IMR-90 (cell line): ENCODE data around the gene NPAS3. TPM values are rescaled to one million over a fixed set of nuclear protein-coding genes. Genes with fewer than 3 reads are reported as not detected.

Experiments used
- ATAC-seq: fragments of 200-7000 bp; cut with Tn5 transposase; 2 replicates; pipeline ENCODE4 v1.9.1; 2020; ENCODE audit warnings: low read depth, mild to moderate bottlenecking, moderate library complexity
- BruUV-seq: library from RNA; stranded (reverse); fragments of 400-500 nt; replicated peaks from 2 replicates; lab custom pipeline; 2021; lab: Mats Ljungman, UMichigan
- CTCF ChIA-PET: fragments of 300-600 bp; formaldehyde crosslinking; extraction: SDS; loops from one replicate; lab custom pipeline; 2021; ENCODE audit warnings: antibody characterized with exemption; lab: Yijun Ruan, JAX
- POLR2A ChIA-PET: fragments of 300-600 bp; sonication (Branson Sonifier 250); formaldehyde crosslinking; loops from one replicate; lab custom pipeline; 2022; ENCODE audit warnings: antibody characterized with exemption; ENCODE audit not compliant: unreplicated experiment; lab: Charles Lee
- DNase-seq: peaks from one replicate; pipeline ENCODE4 v3.0.0; 2013
- H2AFZ ChIP-seq: replicated peaks from 2 replicates; pipeline ENCODE3; 2013; ENCODE audit warnings: low read length, mild to moderate bottlenecking; ENCODE audit not compliant: poor library complexity
- H2AK5ac ChIP-seq: 2 replicates; pipeline ENCODE4 v1.6.1; 2013; ENCODE audit warnings: low read depth, low read length, inconsistent platforms
- H2AK9ac ChIP-seq: replicated peaks from 2 replicates; pipeline ENCODE3; 2013; ENCODE audit warnings: mild to moderate bottlenecking, low read depth, low read length, moderate library complexity; ENCODE audit not compliant: poor library complexity
- H2BK120ac ChIP-seq: 2 replicates; pipeline ENCODE4 v1.6.1; 2013; ENCODE audit warnings: low read depth, low read length, inconsistent platforms
- H2BK15ac ChIP-seq: 3 replicates; pipeline ENCODE4 v1.6.1; 2013; ENCODE audit warnings: low read depth, low read length, inconsistent platforms
- H2BK20ac ChIP-seq: 2 replicates; pipeline ENCODE4 v1.6.1; 2013; ENCODE audit warnings: low read depth, mild to moderate bottlenecking, inconsistent platforms, low read length, moderate library complexity
- H2BK5ac ChIP-seq: 2 replicates; pipeline ENCODE4 v1.6.1; 2013; ENCODE audit warnings: mild to moderate bottlenecking, low read depth, low read length, inconsistent platforms; ENCODE audit not compliant: poor library complexity, severe bottlenecking
- H3K14ac ChIP-seq: replicated peaks from 2 replicates; pipeline ENCODE4 v1.6.1; 2013; ENCODE audit warnings: low read depth, low read length, inconsistent platforms
- H3K18ac ChIP-seq: 2 replicates; pipeline ENCODE4 v1.6.1; 2013; ENCODE audit warnings: low read depth, low read length, control low read depth
- H3K23ac ChIP-seq: 2 replicates; pipeline ENCODE4 v1.6.1; 2013; ENCODE audit warnings: low read depth, low read length, inconsistent platforms
- H3K27ac ChIP-seq: 2 replicates; pipeline ENCODE4 v1.5.1; 2013; ENCODE audit warnings: mild to moderate bottlenecking, control low read depth, low read length; ENCODE audit not compliant: insufficient read depth
- H3K27me3 ChIP-seq: 2 replicates; pipeline ENCODE4 v1.6.1; 2013; ENCODE audit warnings: low read length; ENCODE audit not compliant: control insufficient read depth, insufficient read depth
- H3K36me3 ChIP-seq: 2 replicates; pipeline ENCODE4 v1.6.1; 2013; ENCODE audit warnings: low read length, mixed read lengths; ENCODE audit not compliant: control insufficient read depth, insufficient read depth
- H3K4ac ChIP-seq: 2 replicates; pipeline ENCODE4 v1.6.1; 2013; ENCODE audit warnings: low read depth, low read length, inconsistent platforms
- H3K4me1 ChIP-seq: 2 replicates; pipeline ENCODE4 v1.6.1; 2013; ENCODE audit warnings: low read length, mixed read lengths; ENCODE audit not compliant: control insufficient read depth, insufficient read depth
- H3K4me2 ChIP-seq: 2 replicates; pipeline ENCODE4 v1.6.1; 2013; ENCODE audit warnings: low read depth, mild to moderate bottlenecking, control low read depth, low read length, moderate library complexity
- H3K4me3 ChIP-seq: 2 replicates; pipeline ENCODE4 v1.5.1; 2013; ENCODE audit warnings: low read depth, mild to moderate bottlenecking, control low read depth, low read length, moderate library complexity; ENCODE audit not compliant: insufficient read depth
- H3K56ac ChIP-seq: 2 replicates; pipeline ENCODE4 v1.6.1; 2013; ENCODE audit warnings: low read length, inconsistent platforms; ENCODE audit not compliant: insufficient read depth; ENCODE audit errors: extremely low read depth
- H3K79me1 ChIP-seq, 2 experiments: 2 replicates each; pipeline ENCODE4 v1.6.1; 2013; ENCODE audit warnings: low read length in 2 of 2, inconsistent platforms in 1 of 2, low read depth in 1 of 2
- H3K9ac ChIP-seq: 2 replicates; pipeline ENCODE4 v1.6.1; 2013; ENCODE audit warnings: low read depth, low read length, control low read depth
- H3K9me1 ChIP-seq: 2 replicates; pipeline ENCODE4 v1.6.1; 2013; ENCODE audit warnings: low read length, inconsistent platforms; ENCODE audit not compliant: insufficient read depth
- H3K9me3 ChIP-seq: 2 replicates; pipeline ENCODE4 v1.6.1; 2013; ENCODE audit warnings: low read length; ENCODE audit not compliant: control insufficient read depth, insufficient read depth
- H4K20me1 ChIP-seq: 2 replicates; pipeline ENCODE4 v1.6.1; 2013; ENCODE audit warnings: low read length, inconsistent platforms; ENCODE audit not compliant: insufficient read depth
- H4K5ac ChIP-seq: 2 replicates; pipeline ENCODE4 v1.6.1; 2013; ENCODE audit warnings: mild to moderate bottlenecking, low read depth, low read length, control low read depth
- H4K8ac ChIP-seq, 2 experiments: 2 replicates each; pipeline ENCODE4 v1.6.1; 2013; ENCODE audit warnings: low read depth in 2 of 2, low read length in 2 of 2, control low read depth in 1 of 2, inconsistent platforms in 1 of 2
- H4K91ac ChIP-seq: 2 replicates; pipeline ENCODE4 v1.6.1; 2013; ENCODE audit warnings: low read depth, low read length, inconsistent platforms; ENCODE audit not compliant: insufficient read depth
- BHLHE40 ChIP-seq: fragments of 150-350 bp; IDR thresholded peaks from 2 replicates; pipeline ENCODE4 v1.6.1; 2016; ENCODE audit warnings: mild to moderate bottlenecking, low read depth, low read length
- CEBPB ChIP-seq: IDR thresholded peaks from 2 replicates; pipeline ENCODE4 v1.6.1; 2012; ENCODE audit warnings: low read depth, low read length, improper control_type of control experiment
- CHD1 ChIP-seq: IDR thresholded peaks from 2 replicates; pipeline ENCODE4 v1.6.1; 2012; ENCODE audit warnings: low read depth, low read length, improper control_type of control experiment
- CTCF ChIP-seq: conservative IDR thresholded peaks from 2 replicates; pipeline ENCODE4 v1.5.1; 2012; ENCODE audit warnings: mild to moderate bottlenecking, low read depth, low read length, improper control_type of control experiment
- ELK1 ChIP-seq: fragments of 150-350 bp; IDR thresholded peaks from 2 replicates; pipeline ENCODE4 v1.6.1; 2016; ENCODE audit warnings: low read depth, mild to moderate bottlenecking, low read length, moderate library complexity, borderline replicate concordance
- FOS ChIP-seq: fragments of 150-350 bp; IDR thresholded peaks from 2 replicates; pipeline ENCODE4 v1.6.1; 2016; ENCODE audit warnings: low read depth, low read length
- MAFK ChIP-seq: IDR thresholded peaks from 2 replicates; pipeline ENCODE4 v1.6.1; 2012; ENCODE audit warnings: low read depth, low read length, improper control_type of control experiment
- MAZ ChIP-seq: IDR thresholded peaks from 2 replicates; pipeline ENCODE4 v1.6.1; 2012; ENCODE audit warnings: low read depth, mild to moderate bottlenecking, low read length, improper control_type of control experiment, moderate library complexity, borderline replicate concordance
- MXI1 ChIP-seq: IDR thresholded peaks from 2 replicates; pipeline ENCODE4 v1.6.1; 2012; ENCODE audit warnings: low read depth, mild to moderate bottlenecking, low read length, moderate library complexity, borderline replicate concordance
- NFE2L2 ChIP-seq: fragments of 150-350 bp; IDR thresholded peaks from 2 replicates; pipeline ENCODE4 v1.6.1; 2016; ENCODE audit warnings: low read depth, mild to moderate bottlenecking, low read length
- POLR2A ChIP-seq: IDR thresholded peaks from 2 replicates; pipeline ENCODE4 v1.6.1; 2012; ENCODE audit warnings: mild to moderate bottlenecking, low read depth, low read length
- RAD21 ChIP-seq: IDR thresholded peaks from 2 replicates; pipeline ENCODE4 v1.6.1; 2012; ENCODE audit warnings: low read length, improper control_type of control experiment
- RCOR1 ChIP-seq: IDR thresholded peaks from 2 replicates; pipeline ENCODE4 v1.6.1; 2012; ENCODE audit warnings: mild to moderate bottlenecking, low read length, improper control_type of control experiment; ENCODE audit not compliant: insufficient replicate concordance
- RFX5 ChIP-seq: IDR thresholded peaks from 2 replicates; pipeline ENCODE4 v1.8.0; 2012; ENCODE audit warnings: low read depth, mild to moderate bottlenecking, low read length, moderate library complexity
- SMC3 ChIP-seq: fragments of 150-350 bp; IDR thresholded peaks from 2 replicates; pipeline ENCODE4 v1.6.1; 2016; ENCODE audit warnings: low read depth, mild to moderate bottlenecking, antibody characterized with exemption, low read length, moderate library complexity
- USF2 ChIP-seq: fragments of 150-350 bp; IDR thresholded peaks from 2 replicates; pipeline ENCODE4 v1.6.1; 2017; ENCODE audit warnings: mild to moderate bottlenecking, antibody characterized with exemption, low read length, low read depth
- WGBS, 2 experiments: methylation state at CpG; one replicate each; pipeline versions ENCODE4 v1.1.5 to v1.1.7; 2013; ENCODE audit warnings: missing lambda C conversion rate in 2 of 2; ENCODE audit not compliant: insufficient read length in 1 of 2; ENCODE audit errors: extremely low coverage in 2 of 2; 5-methylcytosine and 5-hydroxymethylcytosine counted together
- dilution Hi-C: fragments of 300-500 bp; cut with HindIII; formaldehyde crosslinking; loops from one replicate; pipeline ENCODE4 v1.14.3; 2018; ENCODE audit warnings: low sequenced_read_pairs; ENCODE audit not compliant: unreplicated experiment
- in situ Hi-C: fragments of 300-500 bp; cut with MboI; formaldehyde crosslinking; loops from 3 replicates; pipeline ENCODE4 v1.14.3; 2019; ENCODE audit warnings: low sequenced_read_pairs, inconsistent platforms, mixed read lengths
- intact Hi-C: fragments of 100-400 bp; cut with micrococcal nuclease; formaldehyde crosslinking; loops from 2 replicates; pipeline ENCODE4 v1.10.0; 2022
- polyA plus RNA-seq, 3 experiments: library from polyadenylated mRNA; depleted of rRNA; stranded (reverse); fragments of >200 nt; gene quantifications; 2 replicates each; pipeline ENCODE4 v1.2.3, GENCODE V29; 2012; ENCODE audit warnings: low replicate concordance in 1 of 3
- total RNA-seq: library from RNA; depleted of rRNA; stranded (reverse); fragments of >200 nt; gene quantifications from 2 replicates; pipeline ENCODE4 v1.2.3, GENCODE V29; 2012

Gene NPAS3
- total and polyA plus RNA-seq, 2 of the 4 experiments (the other 2 are of a cell fraction), result not detected

DNA sequence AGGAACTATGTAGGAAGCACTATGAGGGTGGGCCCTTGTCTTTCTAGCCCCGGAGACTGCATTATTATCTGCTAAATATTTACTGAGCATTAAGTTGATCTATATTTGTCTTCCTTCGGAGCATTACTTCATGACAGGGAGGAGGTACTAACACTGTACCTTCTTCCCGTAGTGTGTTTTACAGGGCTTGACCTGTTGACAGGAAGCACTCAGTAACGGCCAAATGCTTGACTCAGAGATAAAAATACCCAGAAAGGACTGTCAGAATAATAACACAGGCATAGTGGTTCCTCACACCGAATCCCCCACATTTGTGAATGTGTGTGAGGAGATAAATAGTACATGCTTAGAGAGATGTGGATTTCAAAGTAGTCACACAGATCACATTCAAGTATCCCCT lies 545.6 kb downstream of the NPAS3 start:
- Histone ChIP-seq H3K9me3 (no peaks in the 10 kb centered on the region), H3K18ac (no peak overlapping the region), H3K56ac (no peak overlapping the region), H3K23ac (no peak overlapping the region), H2AK5ac (no peak overlapping the region), H3K4me2 (no peak overlapping the region), H4K5ac (no peak overlapping the region), H3K36me3 (no peaks in the 10 kb centered on the region), H3K27me3 (no peaks in the 10 kb centered on the region), H3K4me1 (no peaks in the 10 kb centered on the region), H4K91ac (no peak overlapping the region), H2BK120ac (no peak overlapping the region), H3K4me3 (no peak overlapping the region), H3K9ac (no peak overlapping the region), H3K79me1 (no peaks in the 10 kb centered on the region), H3K27ac (no peak overlapping the region), H2BK5ac (no peak overlapping the region), H3K14ac (no peak overlapping the region), H2AFZ (no peak overlapping the region), H4K20me1 (no peaks in the 10 kb centered on the region), H3K4ac (no peak overlapping the region), H3K9me1 (no peaks in the 10 kb centered on the region), H4K8ac (no peak overlapping the region), H2BK15ac (no peak overlapping the region), H2AK9ac (no peak overlapping the region), H2BK20ac (no peak overlapping the region)
- intact Hi-C loops, result no loop called here
- ATAC-seq (no peak), DNase-seq (no peak)
- no CpG with 5 or more reads among the region's 5 CpGs for WGBS, 2 experiments
- CTCF ChIA-PET, result no interaction called here
- TF ChIP-seq FOS (no peak), RFX5 (no peak), MXI1 (no peak), RAD21 (no peak), RCOR1 (no peak), CTCF (no peak), CEBPB (no peak), USF2 (no peak), POLR2A (no peak), NFE2L2 (no peak), MAFK (no peak), SMC3 (no peak), MAZ (no peak), ELK1 (no peak), BHLHE40 (no peak), CHD1 (no peak)
- dilution Hi-C loops, result no loop called here
- POLR2A ChIA-PET, result no interaction called here
- in situ Hi-C loops, result no loop called here
- no TSS peak for BruUV-seq
